ENCODE measurements around the gene ZNF438.

Gene ZNF438

DNA sequence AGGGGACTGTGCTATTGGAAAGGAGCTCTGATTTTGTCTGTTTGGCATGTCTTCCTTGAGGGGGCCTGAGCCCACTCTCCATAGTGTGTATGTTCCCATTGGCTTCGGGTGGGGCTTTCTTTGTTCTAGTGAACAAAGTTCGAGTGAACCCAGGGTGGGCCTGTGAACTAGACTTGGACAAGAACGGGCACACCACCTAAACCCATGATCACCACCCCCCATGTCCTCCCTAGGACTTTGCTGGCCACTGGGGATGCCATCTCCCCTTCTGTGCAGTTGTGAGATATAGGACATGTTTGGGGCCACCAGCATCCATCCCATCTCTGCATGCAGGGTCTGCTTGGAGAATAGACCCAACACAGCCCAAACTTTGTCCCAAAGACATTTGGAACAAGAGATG, 206.6 kb downstream of the ZNF438 start:
- no peak for DNase-seq (ENCODE audit: low read depth)

- DNase-seq (ENCODE audit: low read depth): no peak
Measured at GRCh38 chr10:30823651-30824050, 208.0 kb downstream of the ZNF438 start.

DNA sequence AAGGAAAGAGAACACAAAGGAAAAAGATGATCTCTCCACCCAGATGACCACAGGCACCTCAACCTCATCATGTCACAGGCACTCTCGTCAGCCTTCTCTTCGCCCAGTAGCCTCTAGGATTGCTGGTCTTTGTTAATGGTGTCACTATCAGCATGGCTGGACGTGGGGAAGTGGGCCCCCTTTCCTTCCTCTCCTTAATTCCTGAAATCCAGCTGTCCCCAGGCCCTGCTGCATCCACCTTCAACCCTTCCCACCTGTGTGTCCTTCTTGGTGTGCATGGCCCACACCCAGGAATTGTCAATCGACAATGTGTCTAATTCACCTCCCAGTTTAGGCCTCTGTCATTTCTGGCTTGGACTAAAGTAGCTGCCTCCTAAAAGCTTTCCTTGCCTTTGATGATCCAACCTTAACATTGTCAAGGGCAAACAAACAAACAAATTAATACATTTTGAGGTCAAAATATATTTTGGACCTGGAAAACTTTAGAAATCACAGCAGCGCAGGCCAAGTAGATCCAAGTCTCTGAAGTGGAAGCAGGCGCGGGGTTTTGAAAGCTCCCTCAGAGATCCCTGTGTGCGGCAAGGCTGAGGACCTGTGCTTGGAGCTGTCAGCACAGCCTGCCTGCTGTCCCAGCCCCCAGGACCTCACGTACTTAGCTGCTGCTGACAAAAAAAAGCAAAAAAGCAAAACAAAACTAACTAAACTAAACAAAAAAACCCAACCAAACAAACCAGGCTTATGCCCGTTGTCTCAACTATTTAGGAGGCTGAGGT, 208.8 kb downstream of the ZNF438 start:
- DNase-seq (ENCODE audit: low read depth): no peak

GRCh38 chr10:30821994-30822692, 209.5 kb downstream of the ZNF438 start:
- no peak for DNase-seq (ENCODE audit: low read depth)

- DNase-seq (ENCODE audit: low read depth): no peak
Measured at GRCh38 chr10:30821261-30821993, 210.2 kb downstream of the ZNF438 start.

- DNase-seq (ENCODE audit: low read depth): no peak
Measured at GRCh38 chr10:30820261-30820991, 211.2 kb downstream of the ZNF438 start.

DNA sequence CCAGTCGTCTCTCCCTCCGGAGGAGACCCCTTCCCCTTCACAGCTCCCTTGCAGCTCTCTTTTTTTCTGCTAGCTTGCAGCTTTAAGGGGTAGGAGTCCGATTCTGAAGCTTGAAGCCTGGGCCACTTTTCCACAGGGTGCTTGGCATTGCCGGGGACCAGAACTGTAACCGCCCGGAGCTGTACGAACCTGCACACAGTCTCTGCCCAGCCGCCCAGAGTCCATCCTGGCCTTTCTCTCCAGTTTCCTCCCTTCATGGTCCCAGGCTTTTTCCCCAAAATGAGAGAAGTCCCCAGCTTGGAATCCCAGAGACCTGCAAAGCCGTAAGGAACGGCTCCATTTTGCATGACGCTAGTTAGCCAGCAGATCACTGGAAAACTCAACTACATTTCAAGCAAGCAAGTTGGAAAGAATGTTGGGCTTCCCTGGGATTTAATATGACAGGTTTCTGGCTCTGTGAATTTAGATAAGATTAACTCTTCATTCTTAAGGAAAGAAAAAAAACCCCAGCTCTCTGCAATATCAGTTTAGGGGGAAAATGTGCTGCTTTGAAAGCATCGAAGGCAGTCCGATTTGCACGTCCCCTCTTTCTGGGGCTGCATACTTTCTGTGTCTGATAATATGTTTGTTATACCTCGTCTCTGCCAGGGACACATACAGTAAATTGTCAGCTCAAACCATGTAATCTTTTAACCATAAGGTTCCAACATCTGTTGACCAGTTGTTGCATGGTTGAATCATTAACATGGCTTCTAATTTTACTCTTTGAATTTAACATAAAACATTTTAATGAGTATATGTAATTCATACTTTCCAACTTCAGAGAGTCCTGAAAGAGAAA, 212.1 kb downstream of the ZNF438 start:
- DNase-seq (ENCODE audit: low read depth): no peak

DNA sequence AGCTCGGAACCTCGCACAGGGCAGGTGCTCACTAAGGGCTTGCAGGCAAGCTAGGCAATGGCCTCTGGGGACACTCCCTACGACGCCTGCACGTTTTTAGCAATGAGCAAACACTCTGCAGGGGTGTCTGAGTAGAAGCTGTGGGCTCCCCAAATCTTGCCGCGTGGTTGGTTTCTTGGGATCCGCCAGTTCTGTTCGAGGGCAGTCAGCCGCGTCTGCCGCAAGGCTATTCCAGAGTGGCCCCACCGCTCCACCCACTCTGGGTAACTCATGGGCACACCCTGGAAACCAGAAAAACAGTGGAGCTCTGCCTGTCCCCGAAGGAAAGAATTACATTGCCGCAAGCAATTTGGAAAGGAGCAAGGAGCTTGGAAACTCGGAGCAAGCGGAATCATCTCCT, 212.8 kb downstream of the ZNF438 start:
- DNase-seq (ENCODE audit: low read depth): no peak

DNA sequence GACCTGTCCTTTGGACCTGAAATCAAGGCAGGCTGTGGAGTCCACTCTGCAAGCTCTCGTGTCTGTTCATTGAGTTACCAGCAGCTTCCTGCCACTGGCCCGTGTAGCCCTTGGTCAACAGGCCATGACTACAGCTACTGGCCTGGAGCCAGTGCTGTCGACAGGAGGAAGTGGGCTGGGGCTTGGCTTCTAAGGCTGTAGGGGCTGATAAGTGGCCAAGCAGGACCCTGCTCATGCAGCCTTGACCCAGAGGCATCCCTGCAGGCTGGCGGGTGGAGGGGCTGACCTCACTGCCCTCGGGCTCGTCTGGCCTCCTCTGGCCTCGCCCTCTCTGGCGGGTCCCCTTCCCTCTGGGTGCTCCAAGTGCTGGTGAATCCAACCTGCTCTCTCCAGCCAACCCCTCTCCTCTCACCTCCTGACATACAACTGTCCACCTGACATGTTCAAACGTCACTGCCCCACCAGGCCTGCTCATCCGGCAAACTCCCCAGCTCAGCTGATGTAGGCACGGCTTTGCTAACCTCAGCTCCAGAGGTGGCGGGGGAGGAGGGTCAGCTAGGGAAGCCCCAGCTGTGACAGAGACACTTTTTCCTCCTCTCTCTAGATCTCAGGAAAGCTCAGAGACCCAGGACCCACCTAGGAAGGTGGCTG, 213.5 kb downstream of the ZNF438 start:
- no peak for DNase-seq (ENCODE audit: low read depth)

DNA sequence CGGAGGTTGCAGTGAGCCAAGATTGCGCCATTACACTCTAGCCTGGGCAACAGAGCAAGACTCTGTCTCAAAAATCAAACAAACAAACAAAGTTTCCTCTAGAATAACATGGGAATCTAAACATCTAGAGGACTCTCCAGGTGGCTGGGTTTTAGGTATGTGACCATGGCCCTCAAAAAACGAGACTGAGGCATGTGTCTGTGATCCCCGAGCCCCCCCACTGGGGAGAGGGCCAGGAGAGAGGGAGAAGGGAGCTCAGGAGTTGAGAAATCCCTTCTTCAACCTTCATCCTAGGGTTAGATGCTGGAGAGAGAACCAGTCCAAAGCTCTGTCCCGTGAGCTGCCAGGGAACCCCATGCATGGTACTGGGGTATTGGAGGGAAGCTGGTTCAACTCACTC, 214.1 kb downstream of the ZNF438 start:
- DNase-seq (ENCODE audit: low read depth): no peak

- DNase-seq (ENCODE audit: low read depth): no peak
Measured at GRCh38 chr10:30816820-30817171, 214.9 kb downstream of the ZNF438 start.

DNA sequence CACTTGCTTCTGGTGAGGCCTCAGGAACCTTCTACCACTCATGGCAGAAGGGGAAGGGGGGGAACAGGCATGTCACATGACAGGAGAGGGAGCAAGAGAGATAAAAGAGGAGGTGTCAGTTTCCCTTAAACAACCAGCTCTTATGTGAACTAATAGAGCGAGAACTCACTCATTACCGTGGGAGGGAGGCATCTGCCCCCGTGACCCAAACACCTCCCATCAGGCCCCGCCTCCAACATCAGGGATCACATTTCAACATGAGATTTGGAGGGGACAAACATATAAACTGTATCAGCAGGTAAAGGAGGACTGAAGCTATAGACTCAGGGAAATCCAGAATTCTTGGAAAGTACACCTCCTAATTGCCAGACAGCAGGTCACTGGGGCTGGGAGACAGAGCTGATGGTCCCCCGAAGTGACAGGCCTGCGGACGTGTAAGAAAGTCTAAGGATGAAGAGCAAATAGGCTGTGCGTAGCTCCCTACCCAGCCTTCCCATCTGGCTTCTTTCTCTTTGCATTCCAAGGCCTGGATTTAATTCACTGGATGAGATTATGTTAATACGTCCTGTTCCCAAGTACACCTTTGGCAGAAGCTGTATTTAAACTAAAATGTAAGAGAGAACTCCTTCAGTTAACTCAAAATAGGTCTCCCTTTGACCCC, 215.4 kb downstream of the ZNF438 start:
- DNase-seq (ENCODE audit: low read depth): no peak

GRCh38 chr10:30813872-30814481, 217.7 kb downstream of the ZNF438 start:
- DNase-seq (ENCODE audit: low read depth): no peak

- DNase-seq (ENCODE audit: low read depth): no peak
Measured at GRCh38 chr10:30812018-30812851, 219.4 kb downstream of the ZNF438 start.

- DNase-seq (ENCODE audit: low read depth): no peak
Measured at GRCh38 chr10:30811276-30812017, 220.2 kb downstream of the ZNF438 start.

GRCh38 chr10:30810416-30810815, 221.2 kb downstream of the ZNF438 start:
- DNase-seq (ENCODE audit: low read depth): no peak

- DNase-seq (ENCODE audit: low read depth): no peak
Measured at GRCh38 chr10:30806850-30807249, 224.8 kb downstream of the ZNF438 start.

DNA sequence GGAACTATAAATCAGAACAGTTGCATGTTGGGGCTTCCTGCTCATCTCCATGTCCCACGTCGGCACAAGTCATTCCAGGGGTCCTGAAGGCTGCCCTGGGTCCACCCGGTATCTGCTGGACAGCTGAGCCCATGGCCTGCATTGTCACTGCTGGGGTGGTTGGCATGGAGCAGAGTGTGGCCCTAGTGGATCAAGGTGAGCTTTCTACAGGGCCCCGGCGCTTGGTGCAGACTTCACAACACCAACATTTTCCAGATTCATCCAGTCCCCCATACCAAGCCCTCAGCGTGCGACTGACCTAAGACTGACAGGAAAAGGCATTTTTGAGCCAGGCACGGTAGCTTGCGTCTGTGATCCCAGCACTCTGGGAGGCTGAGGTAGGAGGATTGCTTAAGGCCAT, 226.6 kb downstream of the ZNF438 start:
- DNase-seq (ENCODE audit: low read depth): no peak
